ENCODE data around the gene CMA1. TPM values are rescaled to one million over a fixed set of nuclear protein-coding genes. Genes with fewer than 3 reads are reported as not detected.

CMA1 gene
- total RNA-seq, 1 experiment from 2014 or later: not detected

GRCh38 chr14:24461336-24461735 is 46.7 kb downstream of the CMA1 start:
- Mint-ChIP-seq H3K4me3 (ENCODE audit: unreplicated experiment) (no peak overlapping the region), H3K27ac (ENCODE audit: unreplicated experiment) (no peak overlapping the region), H3K36me3 (ENCODE audit: insufficient read depth, unreplicated experiment) (no peaks in the 10 kb centered on the region), H3K27me3 (ENCODE audit: insufficient read depth, unreplicated experiment) (no peaks in the 10 kb centered on the region), H3K9me3 (ENCODE audit: unreplicated experiment) (no peaks in the 10 kb centered on the region), H3K4me1 (ENCODE audit: low read depth, unreplicated experiment) (no peaks in the 10 kb centered on the region)
- no TSS peak for BruUV-seq (replicated peaks)
- no peak for DNase-seq
- Histone ChIP-seq H3K36me3 (ENCODE audit: control insufficient read depth, insufficient read depth, low read length) (no peaks in the 10 kb centered on the region), H3K27me3 (replicated peaks; ENCODE audit: control insufficient read depth, insufficient read depth, low read length) (no peaks in the 10 kb centered on the region), H3K9me3 (no peaks in the 10 kb centered on the region), H3K4me1 (no peaks in the 10 kb centered on the region), H3K4me3 (ENCODE audit: low read depth, low read length) (no peak overlapping the region)
- intact Hi-C loops (cut with micrococcal nuclease; ENCODE audit: unreplicated experiment): no loop called here
- POLR2A ChIA-PET: no interaction called here
- TF ChIP-seq, protein P1, sequence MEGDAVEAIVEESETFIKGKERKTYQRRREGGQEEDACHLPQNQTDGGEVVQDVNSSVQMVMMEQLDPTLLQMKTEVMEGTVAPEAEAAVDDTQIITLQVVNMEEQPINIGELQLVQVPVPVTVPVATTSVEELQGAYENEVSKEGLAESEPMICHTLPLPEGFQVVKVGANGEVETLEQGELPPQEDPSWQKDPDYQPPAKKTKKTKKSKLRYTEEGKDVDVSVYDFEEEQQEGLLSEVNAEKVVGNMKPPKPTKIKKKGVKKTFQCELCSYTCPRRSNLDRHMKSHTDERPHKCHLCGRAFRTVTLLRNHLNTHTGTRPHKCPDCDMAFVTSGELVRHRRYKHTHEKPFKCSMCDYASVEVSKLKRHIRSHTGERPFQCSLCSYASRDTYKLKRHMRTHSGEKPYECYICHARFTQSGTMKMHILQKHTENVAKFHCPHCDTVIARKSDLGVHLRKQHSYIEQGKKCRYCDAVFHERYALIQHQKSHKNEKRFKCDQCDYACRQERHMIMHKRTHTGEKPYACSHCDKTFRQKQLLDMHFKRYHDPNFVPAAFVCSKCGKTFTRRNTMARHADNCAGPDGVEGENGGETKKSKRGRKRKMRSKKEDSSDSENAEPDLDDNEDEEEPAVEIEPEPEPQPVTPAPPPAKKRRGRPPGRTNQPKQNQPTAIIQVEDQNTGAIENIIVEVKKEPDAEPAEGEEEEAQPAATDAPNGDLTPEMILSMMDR (IDR thresholded peaks at IDR 0.05; ENCODE audit: insufficient read depth in 1 of 2, low read depth in 1 of 2, low read length in 1 of 2, severe bottlenecking in 1 of 2, unreplicated experiment in 1 of 2): no peak
- CTCF ChIA-PET: no interaction called here

DNA sequence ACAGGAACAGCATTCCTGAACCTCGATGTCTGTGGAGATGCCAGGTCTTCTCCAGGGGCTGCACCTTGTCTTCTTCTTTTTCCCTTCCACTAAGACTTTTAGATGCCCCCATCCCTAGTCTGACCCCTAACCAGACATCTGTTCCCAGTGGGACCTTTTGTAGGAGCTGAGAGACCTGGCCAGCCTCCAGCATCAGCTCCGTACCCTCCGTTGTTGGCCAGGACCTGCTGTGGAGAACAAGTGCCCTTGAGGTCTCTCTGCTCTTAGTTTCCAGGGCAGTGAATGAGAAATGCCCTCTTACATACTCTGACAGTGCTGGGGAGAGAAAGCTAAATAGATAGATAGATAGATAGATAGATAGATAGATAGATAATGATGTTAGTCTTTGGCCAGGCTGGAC is 48.7 kb downstream of the CMA1 start:
- BruUV-seq (replicated peaks): no TSS peak
- no peaks in the 10 kb centered on the region for H3K4me1 Mint-ChIP-seq (ENCODE audit: low read depth, unreplicated experiment)
- no peaks in the 10 kb centered on the region for H3K4me1 ChIP-seq
- H3K27me3 ChIP-seq (replicated peaks; ENCODE audit: control insufficient read depth, insufficient read depth, low read length): no peaks in the 10 kb centered on the region
- TF ChIP-seq, protein P1 (IDR thresholded peaks at IDR 0.05; ENCODE audit: insufficient read depth in 1 of 2, low read depth in 1 of 2, low read length in 1 of 2, severe bottlenecking in 1 of 2, unreplicated experiment in 1 of 2): no peak
- no peaks in the 10 kb centered on the region for H3K27me3 Mint-ChIP-seq (ENCODE audit: insufficient read depth, unreplicated experiment)
- H3K9me3 ChIP-seq: no peaks in the 10 kb centered on the region; the same call in none of the 2 replicates
- no peaks in the 10 kb centered on the region for H3K36me3 Mint-ChIP-seq (ENCODE audit: insufficient read depth, unreplicated experiment)
- peaks cover 2% of the 10 kb centered on the region for H3K9me3 Mint-ChIP-seq (ENCODE audit: unreplicated experiment)
- no peak overlapping the region for H3K27ac Mint-ChIP-seq (ENCODE audit: unreplicated experiment)
- no peak overlapping the region for H3K4me3 Mint-ChIP-seq (ENCODE audit: unreplicated experiment)
- H3K36me3 ChIP-seq (ENCODE audit: control insufficient read depth, insufficient read depth, low read length): no peaks in the 10 kb centered on the region
- intact Hi-C loops (cut with micrococcal nuclease; ENCODE audit: unreplicated experiment): no loop called here
- ChIA-PET CTCF (no interaction called here), POLR2A (no interaction called here)
- no peak for DNase-seq
- H3K4me3 ChIP-seq (ENCODE audit: low read depth, low read length): no peak overlapping the region

DNA sequence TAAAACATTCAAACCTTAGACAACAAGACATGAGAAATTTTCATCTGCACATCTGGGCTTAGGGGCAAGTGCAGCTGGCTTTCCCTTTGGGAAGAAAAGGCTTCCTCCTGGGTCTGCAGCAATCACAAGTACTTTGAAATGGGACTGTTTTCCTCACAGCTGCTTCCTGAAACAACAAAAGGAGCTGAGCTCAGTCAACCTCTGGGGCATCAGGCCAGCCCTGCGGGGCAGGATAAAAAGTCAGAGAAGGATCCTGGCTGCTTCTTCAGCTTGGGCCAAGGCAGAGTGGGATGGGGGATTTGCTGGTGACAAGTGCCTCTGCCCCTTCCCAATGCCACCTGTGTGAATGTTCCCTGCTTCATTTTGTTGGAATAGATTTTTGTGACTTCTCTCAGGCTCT is 49.3 kb downstream of the CMA1 start:
- no TSS peak for BruUV-seq (replicated peaks)
- Histone ChIP-seq H3K9me3 (no peaks in the 10 kb centered on the region; the same call in none of the 2 replicates), H3K4me1 (no peaks in the 10 kb centered on the region), H3K4me3 (ENCODE audit: low read depth, low read length) (no peak overlapping the region), H3K27me3 (replicated peaks; ENCODE audit: control insufficient read depth, insufficient read depth, low read length) (no peaks in the 10 kb centered on the region), H3K36me3 (ENCODE audit: control insufficient read depth, insufficient read depth, low read length) (no peaks in the 10 kb centered on the region)
- ChIA-PET CTCF (no interaction called here), POLR2A (no interaction called here)
- Mint-ChIP-seq H3K27ac (ENCODE audit: unreplicated experiment) (no peak overlapping the region), H3K4me3 (ENCODE audit: unreplicated experiment) (no peak overlapping the region), H3K36me3 (ENCODE audit: insufficient read depth, unreplicated experiment) (no peaks in the 10 kb centered on the region), H3K9me3 (ENCODE audit: unreplicated experiment) (peaks cover 8% of the 10 kb centered on the region), H3K27me3 (ENCODE audit: insufficient read depth, unreplicated experiment) (no peaks in the 10 kb centered on the region), H3K4me1 (ENCODE audit: low read depth, unreplicated experiment) (no peaks in the 10 kb centered on the region)
- intact Hi-C loops (cut with micrococcal nuclease; ENCODE audit: unreplicated experiment): no loop called here
- TF ChIP-seq, protein P1 (IDR thresholded peaks at IDR 0.05; ENCODE audit: insufficient read depth in 1 of 2, low read depth in 1 of 2, low read length in 1 of 2, severe bottlenecking in 1 of 2, unreplicated experiment in 1 of 2): no peak
- no peak for DNase-seq
